Measurements from ENCODE around the gene IL1RN. TPM values are rescaled to one million over a fixed set of nuclear protein-coding genes. Genes with fewer than 3 reads are reported as not detected.
"Not testable (repeated sequence)": the region's sequence is repeated elsewhere in the genome, so short reads cannot be mapped to it uniquely, and the experiment has no call there.

IL1RN gene
- total and polyA plus RNA-seq, 5 donors from 2014 or later, result 0.23 to 0.59 TPM; not detected in 3

DNA sequence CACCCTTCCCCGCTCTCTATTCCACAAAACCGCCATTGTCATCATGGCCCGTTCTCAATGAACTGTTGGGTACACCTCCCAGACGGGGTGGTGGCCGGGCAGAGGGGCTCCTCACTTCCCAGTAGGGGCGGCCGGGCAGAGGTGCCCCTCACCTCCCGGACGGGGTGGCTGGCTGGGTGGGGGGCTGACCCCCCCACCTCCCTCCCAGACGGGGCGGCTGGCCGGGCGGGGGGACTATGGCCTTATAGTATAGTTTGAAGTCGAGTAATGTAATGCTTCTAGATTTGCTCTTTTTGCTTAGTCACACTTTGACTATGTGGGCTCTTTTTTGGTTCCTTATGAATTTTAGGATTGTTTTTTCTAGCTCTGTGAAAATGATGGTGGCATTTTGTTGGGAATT lies 31.1 kb upstream of the IL1RN start:
- H3K4me3 Mint-ChIP-seq, H3K36me3 Mint-ChIP-seq, H3K27ac Mint-ChIP-seq: not testable (repeated sequence)

DNA sequence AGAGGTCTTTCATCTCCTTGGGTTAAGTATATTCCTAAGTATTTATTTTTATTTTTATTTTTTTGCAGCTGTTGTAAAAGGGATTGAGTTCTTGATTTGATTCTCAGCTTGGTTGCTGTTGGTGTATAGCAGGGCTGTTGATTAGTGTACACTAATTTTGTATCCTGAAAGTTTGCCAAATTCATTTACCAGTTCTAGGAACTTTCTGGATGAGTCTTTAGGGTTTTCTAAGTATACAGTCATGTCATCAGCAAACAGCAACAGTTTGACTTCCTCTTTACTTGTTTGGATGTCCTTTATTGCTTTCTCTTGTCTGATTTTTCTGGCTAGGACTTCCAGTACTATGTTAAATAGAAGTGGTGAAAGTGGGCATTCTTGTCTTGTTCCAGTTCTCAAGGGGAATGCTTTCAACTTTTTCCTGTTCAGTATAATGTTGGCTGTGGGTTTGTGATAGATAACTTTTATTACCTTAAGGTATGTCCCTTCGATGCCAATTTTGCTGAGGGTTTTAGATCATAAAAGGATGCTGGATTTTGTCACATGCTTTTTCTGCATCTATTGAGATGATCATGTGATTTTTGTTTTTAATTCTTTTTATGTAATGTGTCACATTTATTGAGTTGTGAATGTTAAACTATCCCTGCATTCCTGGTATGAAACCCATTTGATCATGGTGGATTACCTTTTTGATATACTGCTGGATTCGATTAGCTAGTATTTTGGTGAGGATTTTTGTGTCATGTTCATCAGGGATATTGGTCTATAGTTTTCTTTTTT lies 30.4 kb upstream of the IL1RN start:
- H3K4me1 ChIP-seq (ENCODE audit: control insufficient read depth, insufficient read depth, low read length, poor library complexity, severe bottlenecking); H3K27me3 Mint-ChIP-seq; H3K27ac ChIP-seq (ENCODE audit: insufficient read depth, low read length, poor library complexity, severe bottlenecking); H3K27me3 ChIP-seq (ENCODE audit: control insufficient read depth, insufficient read depth, low read length); H3K36me3 ChIP-seq (ENCODE audit: control insufficient read depth, insufficient read depth, low read length); H3K9me3 ChIP-seq (ENCODE audit: control insufficient read depth in 2 of 2, low read length in 2 of 2); H3K36me3 Mint-ChIP-seq; ATAC-seq (ENCODE audit: low read depth in 2 of 2); H3K27ac Mint-ChIP-seq; DNase-seq: not testable (repeated sequence)
- H3K9me3 Mint-ChIP-seq, result peaks cover 3 to 16% (median 5%) of the 10 kb centered on the region in 7 donors
- peak overlapping the region in 1 of 4 donors; percentile 41 for H3K4me3 Mint-ChIP-seq
- peaks cover 7 to 13% (median 12%) of the 10 kb centered on the region in 4 donors for H3K4me1 Mint-ChIP-seq
- peak overlapping the region; percentile 73 for H3K4me3 ChIP-seq (ENCODE audit: low read depth, low read length)

More for the DNA sequence above, 31.1 kb upstream of the IL1RN start:
- H3K4me3 ChIP-seq (ENCODE audit: low read depth, low read length); H3K27me3 ChIP-seq (ENCODE audit: control insufficient read depth, insufficient read depth, low read length); H3K36me3 ChIP-seq (ENCODE audit: control insufficient read depth, insufficient read depth, low read length); DNase-seq; H3K27me3 Mint-ChIP-seq; ATAC-seq (ENCODE audit: low read depth in 2 of 2); H3K27ac ChIP-seq (ENCODE audit: insufficient read depth, low read length, poor library complexity, severe bottlenecking); H3K4me1 ChIP-seq (ENCODE audit: control insufficient read depth, insufficient read depth, low read length, poor library complexity, severe bottlenecking); H3K9me3 ChIP-seq (ENCODE audit: control insufficient read depth in 2 of 2, low read length in 2 of 2): not testable (repeated sequence)
- Mint-ChIP-seq H3K9me3 (peaks cover 3 to 16% (median 5%) of the 10 kb centered on the region in 7 donors), H3K4me1 (peaks cover 7 to 13% (median 12%) of the 10 kb centered on the region in 4 donors)

DNA sequence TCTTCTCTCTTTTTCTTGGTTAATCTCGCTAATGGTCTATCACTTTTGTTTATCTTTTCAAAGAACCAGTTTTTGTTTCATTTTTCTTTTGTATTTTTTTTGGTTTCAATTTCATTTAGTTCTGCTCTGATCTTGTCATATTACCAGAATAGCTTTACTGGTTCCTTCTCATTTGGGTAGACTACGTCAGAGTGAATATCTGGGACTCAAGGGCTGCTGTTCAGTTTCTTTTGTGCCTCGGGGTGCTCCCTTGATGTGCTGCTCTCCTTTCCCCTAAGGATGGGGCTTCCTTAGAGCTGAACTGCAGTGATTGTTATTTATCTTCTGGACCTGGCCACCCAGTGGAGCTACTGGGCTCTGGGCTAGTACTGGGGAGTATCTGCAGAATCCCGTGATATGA lies 29.4 kb upstream of the IL1RN start:
- Histone ChIP-seq H3K4me1 (ENCODE audit: control insufficient read depth, insufficient read depth, low read length, poor library complexity, severe bottlenecking) (peaks cover 4% of the 10 kb centered on the region), H3K27me3 (ENCODE audit: control insufficient read depth, insufficient read depth, low read length) (no peaks in the 10 kb centered on the region), H3K4me3 (ENCODE audit: low read depth, low read length) (peak overlapping the region; percentile 73), H3K27ac (ENCODE audit: insufficient read depth, low read length, poor library complexity, severe bottlenecking) (peak overlapping the region; percentile 42), H3K36me3 (ENCODE audit: control insufficient read depth, insufficient read depth, low read length) (no peaks in the 10 kb centered on the region), H3K9me3 (ENCODE audit: control insufficient read depth in 2 of 2, low read length in 2 of 2) (no peaks in the 10 kb centered on the region)
- Mint-ChIP-seq H3K27me3 (peaks cover 5% of the 10 kb centered on the region), H3K27ac (peak overlapping the region; percentile 14 to 52 (median 45)), H3K4me3 (peak overlapping the region; percentile 41 to 92 (median 76)), H3K36me3 (peaks cover 3% of the 10 kb centered on the region), H3K4me1 (peaks cover 7 to 13% (median 12%) of the 10 kb centered on the region in 4 donors), H3K9me3 (peaks cover 3 to 16% (median 5%) of the 10 kb centered on the region in 7 donors)
- peak; percentile 65 to 72 for ATAC-seq (ENCODE audit: low read depth in 2 of 2)
- peak in 2 of 3 donors; percentile 48 to 74 for DNase-seq

DNA sequence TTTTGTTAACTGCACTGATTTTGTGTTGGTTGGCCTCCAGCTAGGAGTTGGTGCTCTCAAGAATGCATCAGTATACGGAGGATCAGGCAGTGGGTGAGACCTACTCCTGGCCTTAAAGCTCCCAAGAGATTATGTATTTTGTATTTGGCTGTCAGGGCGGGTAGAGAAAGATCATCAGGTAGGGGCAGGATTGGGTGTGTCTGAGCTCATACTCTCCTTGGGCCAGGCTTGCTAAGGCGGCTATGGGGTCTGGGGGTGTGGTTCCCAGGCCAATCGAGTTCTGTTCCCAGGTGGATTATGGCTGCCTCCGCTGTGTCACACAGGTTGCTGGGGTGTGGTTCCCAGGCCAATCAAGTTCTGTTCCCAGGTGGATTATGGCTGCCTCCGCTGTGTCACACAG lies 28.9 kb upstream of the IL1RN start:
- Mint-ChIP-seq H3K4me3 (peak overlapping the region; percentile 41 to 92 (median 76)), H3K27ac (peak overlapping the region; percentile 14 to 52 (median 45)), H3K27me3 (peaks cover 5% of the 10 kb centered on the region), H3K4me1 (peaks cover 7 to 13% (median 12%) of the 10 kb centered on the region in 4 donors), H3K36me3 (peaks cover 3% of the 10 kb centered on the region), H3K9me3 (peaks cover 3 to 19% (median 6%) of the 10 kb centered on the region in 7 donors)
- peaks cover 4% of the 10 kb centered on the region for H3K4me1 ChIP-seq (ENCODE audit: control insufficient read depth, insufficient read depth, low read length, poor library complexity, severe bottlenecking)
- H3K4me3 ChIP-seq (ENCODE audit: low read depth, low read length), result peak overlapping the region; percentile 73
- peak overlapping the region; percentile 42 for H3K27ac ChIP-seq (ENCODE audit: insufficient read depth, low read length, poor library complexity, severe bottlenecking)
- H3K36me3 ChIP-seq (ENCODE audit: control insufficient read depth, insufficient read depth, low read length), result no peaks in the 10 kb centered on the region
- no peaks in the 10 kb centered on the region for H3K27me3 ChIP-seq (ENCODE audit: control insufficient read depth, insufficient read depth, low read length)
- H3K9me3 ChIP-seq (ENCODE audit: control insufficient read depth in 2 of 2, low read length in 2 of 2), result no peaks in the 10 kb centered on the region
- no peak for ATAC-seq (ENCODE audit: low read depth in 2 of 2)
- DNase-seq, result no peak

DNA sequence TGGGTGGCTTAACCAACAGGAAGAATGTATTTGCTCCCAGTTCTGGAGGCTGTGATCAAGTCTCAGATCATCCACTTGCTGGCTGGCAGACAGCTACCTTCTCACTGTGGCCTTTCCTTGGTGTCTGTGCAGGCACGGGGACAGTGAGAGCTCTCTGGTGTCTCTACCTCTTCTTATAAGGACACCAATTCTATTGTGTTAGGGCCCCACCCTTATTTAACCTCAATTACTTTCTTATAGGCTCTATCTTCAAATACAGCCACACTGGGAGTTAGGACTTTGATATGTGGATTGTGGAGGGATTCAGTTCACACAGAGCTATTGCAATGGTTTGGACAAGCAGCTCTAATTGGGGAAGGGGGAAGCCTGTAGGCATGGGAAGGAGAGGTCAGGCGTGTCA lies 25.3 kb upstream of the IL1RN start:
- H3K4me1 ChIP-seq (ENCODE audit: control insufficient read depth, insufficient read depth, low read length, poor library complexity, severe bottlenecking), result peaks cover 4% of the 10 kb centered on the region
- peak overlapping the region in 1 of 3 donors; percentile 35 for H3K27ac Mint-ChIP-seq
- peaks cover 3% of the 10 kb centered on the region for H3K36me3 Mint-ChIP-seq
- H3K9me3 ChIP-seq (ENCODE audit: control insufficient read depth in 2 of 2, low read length in 2 of 2), result no peaks in the 10 kb centered on the region
- H3K36me3 ChIP-seq (ENCODE audit: control insufficient read depth, insufficient read depth, low read length), result no peaks in the 10 kb centered on the region
- no peak overlapping the region for H3K4me3 Mint-ChIP-seq
- peaks cover 0 to 9% (median 5%) of the 10 kb centered on the region in 7 donors for H3K9me3 Mint-ChIP-seq
- H3K27me3 ChIP-seq (ENCODE audit: control insufficient read depth, insufficient read depth, low read length), result no peaks in the 10 kb centered on the region
- ATAC-seq (ENCODE audit: low read depth in 2 of 2), result no peak
- DNase-seq, result no peak
- peaks cover 5% of the 10 kb centered on the region for H3K27me3 Mint-ChIP-seq
- H3K4me1 Mint-ChIP-seq, result peaks cover 7 to 13% (median 12%) of the 10 kb centered on the region in 4 donors
- H3K27ac ChIP-seq (ENCODE audit: insufficient read depth, low read length, poor library complexity, severe bottlenecking), result no peak overlapping the region
- H3K4me3 ChIP-seq (ENCODE audit: low read depth, low read length), result no peak overlapping the region

DNA sequence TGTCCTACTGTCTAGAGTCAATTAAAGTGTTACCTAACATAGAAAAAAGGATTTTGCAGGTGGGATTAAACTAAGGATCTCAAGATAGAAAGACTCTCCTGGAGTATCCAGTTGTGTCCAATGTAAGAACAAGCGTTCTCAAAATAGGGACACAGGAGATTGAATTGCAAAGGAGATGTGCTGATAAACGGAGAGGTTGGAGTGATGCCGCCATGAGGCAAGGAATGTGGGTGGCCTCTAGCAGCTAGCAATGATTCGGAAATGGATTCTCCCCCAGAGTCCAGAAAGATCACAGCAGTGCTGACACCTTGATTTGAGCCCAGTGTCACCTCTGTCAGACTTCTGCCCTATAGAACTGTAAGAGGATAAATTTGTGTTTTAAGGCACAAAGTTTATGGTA lies 24.1 kb upstream of the IL1RN start:
- ATAC-seq (ENCODE audit: low read depth in 2 of 2) (no peak), DNase-seq (no peak)
- no peaks in the 10 kb centered on the region for H3K36me3 Mint-ChIP-seq
- H3K27ac Mint-ChIP-seq, result no peak overlapping the region
- Histone ChIP-seq H3K4me1 (ENCODE audit: control insufficient read depth, insufficient read depth, low read length, poor library complexity, severe bottlenecking) (peaks cover 3% of the 10 kb centered on the region), H3K36me3 (ENCODE audit: control insufficient read depth, insufficient read depth, low read length) (no peaks in the 10 kb centered on the region), H3K9me3 (ENCODE audit: control insufficient read depth in 2 of 2, low read length in 2 of 2) (no peaks in the 10 kb centered on the region), H3K4me3 (ENCODE audit: low read depth, low read length) (no peak overlapping the region), H3K27me3 (ENCODE audit: control insufficient read depth, insufficient read depth, low read length) (no peaks in the 10 kb centered on the region), H3K27ac (ENCODE audit: insufficient read depth, low read length, poor library complexity, severe bottlenecking) (no peak overlapping the region)
- peaks cover 0 to 3% (median 0%) of the 10 kb centered on the region in 7 donors for H3K9me3 Mint-ChIP-seq
- H3K4me3 Mint-ChIP-seq, result no peak overlapping the region
- H3K4me1 Mint-ChIP-seq, result peaks cover 0 to 3% (median 2%) of the 10 kb centered on the region in 4 donors
- peaks cover 5% of the 10 kb centered on the region for H3K27me3 Mint-ChIP-seq

DNA sequence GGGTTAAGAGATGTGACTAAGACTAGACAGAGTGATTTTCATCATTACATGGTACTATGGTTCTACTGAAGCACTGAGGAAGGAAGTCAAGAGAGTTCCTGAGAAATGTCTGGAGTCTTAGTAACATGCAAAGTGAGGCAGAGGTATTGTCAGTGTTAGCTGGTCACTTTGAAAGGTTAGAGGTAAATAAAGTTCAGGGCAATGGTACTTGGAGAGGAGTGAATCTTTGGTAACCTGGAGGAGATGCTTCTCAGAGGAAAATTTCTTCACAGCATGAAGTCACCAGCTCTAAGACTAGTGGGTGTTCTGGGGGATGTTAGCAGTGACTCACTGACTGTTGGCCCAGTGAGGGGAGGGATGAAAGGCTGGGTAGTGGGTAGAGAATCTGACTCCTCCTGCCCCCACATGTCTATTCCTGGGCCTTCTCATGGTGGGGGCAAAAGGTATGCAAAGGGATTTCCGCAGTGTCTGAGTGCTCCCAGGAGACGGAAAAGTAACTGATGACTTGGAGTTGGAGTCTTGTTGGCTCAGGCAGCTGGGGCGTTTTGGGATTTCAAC lies 23.3 kb upstream of the IL1RN start:
- H3K36me3 Mint-ChIP-seq, result no peaks in the 10 kb centered on the region
- peaks cover 0 to 3% (median 0%) of the 10 kb centered on the region in 7 donors for H3K9me3 Mint-ChIP-seq
- ATAC-seq (ENCODE audit: low read depth in 2 of 2), result no peak
- Histone ChIP-seq H3K36me3 (ENCODE audit: control insufficient read depth, insufficient read depth, low read length) (no peaks in the 10 kb centered on the region), H3K4me1 (ENCODE audit: control insufficient read depth, insufficient read depth, low read length, poor library complexity, severe bottlenecking) (no peaks in the 10 kb centered on the region), H3K4me3 (ENCODE audit: low read depth, low read length) (no peak overlapping the region), H3K9me3 (ENCODE audit: control insufficient read depth in 2 of 2, low read length in 2 of 2) (no peaks in the 10 kb centered on the region), H3K27me3 (ENCODE audit: control insufficient read depth, insufficient read depth, low read length) (no peaks in the 10 kb centered on the region), H3K27ac (ENCODE audit: insufficient read depth, low read length, poor library complexity, severe bottlenecking) (no peak overlapping the region)
- H3K27me3 Mint-ChIP-seq, result peaks cover 10% of the 10 kb centered on the region
- no peak for DNase-seq
- H3K27ac Mint-ChIP-seq, result no peak overlapping the region
- no peaks in the 10 kb centered on the region for H3K4me1 Mint-ChIP-seq
- H3K4me3 Mint-ChIP-seq, result no peak overlapping the region

Measured in CD4-positive, CD25-positive, alpha-beta regulatory T cell (primary cell).